NCI-H146 treated with DMSO at 0.1 percent for 48 hours (cell line): Measurements from ENCODE around the gene EPS8L3.

Experiments used
- DNase-seq: peaks from one replicate; lab custom pipeline; 2025; ENCODE audit not compliant: unreplicated experiment; lab: John Stamatoyannopoulos, UW

Gene EPS8L3

DNA sequence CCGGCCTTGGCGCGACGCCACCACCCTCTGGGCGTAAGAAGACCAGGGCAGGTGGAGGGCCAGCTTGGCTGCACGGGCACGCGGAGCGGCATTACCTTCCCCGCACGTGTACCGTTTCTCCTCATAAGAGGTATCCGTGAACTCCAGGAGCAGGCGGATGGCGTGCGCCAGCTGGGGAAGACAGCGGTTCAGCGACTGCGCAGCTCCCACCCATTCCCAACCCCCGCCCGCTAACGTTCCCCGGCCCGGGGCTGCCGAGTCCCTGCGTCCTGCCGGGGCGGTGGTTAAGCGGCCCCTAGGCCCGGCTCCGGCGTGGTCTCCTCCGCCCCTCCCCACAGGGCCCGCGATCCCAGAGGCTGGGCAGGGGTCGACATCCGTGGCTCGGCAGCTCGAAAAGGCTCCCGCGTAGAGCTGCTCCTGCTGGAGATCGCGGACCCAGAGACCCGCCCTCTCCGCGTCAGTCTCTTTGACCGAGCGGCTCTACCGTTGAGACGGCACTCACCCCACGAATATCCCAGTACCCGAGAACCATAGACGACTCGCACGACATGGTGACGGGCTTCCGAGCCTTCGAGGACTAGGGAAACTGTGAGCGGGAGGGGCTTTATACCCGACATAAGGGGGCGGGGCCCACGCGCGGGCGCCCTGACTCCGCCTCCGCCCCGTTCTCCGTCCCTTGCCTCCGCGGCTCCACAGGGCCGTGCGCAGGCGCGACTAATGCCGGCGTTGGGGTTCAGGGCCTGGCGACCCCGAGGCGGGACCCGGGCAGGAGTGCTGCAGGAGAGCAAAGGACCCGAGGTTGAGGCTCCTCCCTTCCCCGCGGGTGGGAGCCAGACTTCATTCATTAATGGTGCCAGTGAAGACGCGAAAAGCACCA, 23.7 kb downstream of the EPS8L3 start:
- DNase-seq, result peak; percentile 73

DNA sequence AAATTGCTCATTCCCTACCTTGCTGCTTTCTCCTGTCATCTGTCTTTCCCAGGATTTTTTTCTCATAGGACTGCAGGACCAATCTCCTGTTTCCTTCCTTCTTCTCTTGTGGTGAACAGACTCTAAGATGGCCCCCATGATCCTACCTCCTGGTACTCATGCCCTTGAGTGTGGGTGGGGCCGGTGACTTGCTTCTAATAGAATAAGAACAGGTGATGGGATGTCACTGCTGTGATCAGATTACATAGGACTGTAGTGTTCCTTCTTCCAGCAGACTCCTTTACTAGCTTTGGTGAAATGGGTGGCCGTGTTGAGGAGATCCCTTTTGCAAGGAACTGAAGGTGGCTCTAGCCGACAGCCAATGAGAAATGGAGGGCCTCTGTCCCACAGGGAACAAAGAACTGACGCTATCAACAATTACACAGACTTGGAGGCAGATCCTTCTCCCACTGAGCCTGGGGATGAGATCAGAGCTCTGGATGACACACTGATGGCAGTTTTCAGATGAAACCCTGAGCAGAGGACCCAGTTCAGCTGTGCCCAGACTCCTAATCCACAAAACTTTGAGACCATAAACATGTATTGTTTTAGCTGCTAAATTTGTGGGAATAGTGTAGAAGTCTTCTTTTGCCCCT, 30.4 kb downstream of the EPS8L3 start:
- no peak for DNase-seq

DNA sequence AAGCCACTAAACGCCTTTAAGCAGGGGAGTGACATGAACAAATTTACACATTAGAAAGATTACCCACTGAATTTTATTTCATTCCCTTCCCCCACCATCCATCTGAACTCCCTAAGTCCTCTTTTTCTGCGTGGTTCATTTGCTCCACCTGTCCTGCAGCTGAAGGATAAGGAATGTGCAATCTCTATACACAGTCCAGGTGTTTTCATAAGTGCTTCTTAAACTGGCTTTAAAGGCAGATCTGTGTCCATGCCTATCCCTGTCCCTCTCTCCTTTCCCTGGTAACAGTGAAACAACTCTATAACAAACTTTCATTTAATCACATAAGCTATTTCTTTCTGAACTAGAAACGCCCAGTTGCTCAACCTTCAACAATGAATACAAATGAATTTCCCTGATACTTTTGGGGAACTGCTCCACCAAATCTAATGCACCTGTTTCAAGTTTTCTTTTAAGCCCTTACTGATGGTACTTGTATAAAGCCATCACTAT, 31.3 kb downstream of the EPS8L3 start:
- DNase-seq, result no peak

DNA sequence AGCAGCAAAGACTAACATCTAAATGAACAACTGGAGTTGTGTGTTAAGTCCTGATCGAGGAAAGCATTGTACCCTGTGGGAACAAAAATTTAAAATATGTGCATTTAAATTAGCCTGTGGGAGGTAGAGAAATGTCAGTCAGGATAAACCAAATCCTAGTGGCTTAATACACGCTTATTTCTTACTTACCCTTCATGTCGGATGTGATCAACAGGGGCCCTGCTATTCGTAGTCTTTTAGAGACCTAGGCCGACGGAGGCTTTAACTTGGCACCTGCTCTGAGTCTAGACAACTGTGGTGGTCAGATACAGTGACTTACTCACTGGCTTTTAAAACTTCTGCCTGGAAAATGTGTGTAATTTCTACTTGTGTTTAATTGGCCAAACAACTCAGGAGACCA, 33.1 kb downstream of the EPS8L3 start:
- no peak for DNase-seq

DNA sequence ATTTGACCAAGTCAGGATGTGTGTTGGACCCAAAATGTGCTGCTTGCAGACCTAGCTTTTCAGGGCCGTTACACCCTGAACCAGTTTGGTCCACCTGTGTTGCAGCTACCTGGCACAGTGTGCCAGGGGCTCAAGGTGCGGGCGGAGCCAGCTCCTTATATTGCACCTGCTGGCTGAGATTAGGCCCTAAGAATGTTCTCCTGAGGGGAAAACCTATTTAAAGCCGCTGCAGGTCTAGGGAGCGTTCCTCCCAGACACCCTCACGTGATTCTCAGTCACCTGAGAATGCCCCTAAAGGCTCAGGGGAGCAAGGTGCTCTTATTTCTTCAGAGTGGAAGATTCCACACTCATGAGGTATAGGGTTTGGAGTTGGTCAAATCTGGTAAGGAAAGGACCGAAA, 34.9 kb downstream of the EPS8L3 start:
- no peak for DNase-seq

DNA sequence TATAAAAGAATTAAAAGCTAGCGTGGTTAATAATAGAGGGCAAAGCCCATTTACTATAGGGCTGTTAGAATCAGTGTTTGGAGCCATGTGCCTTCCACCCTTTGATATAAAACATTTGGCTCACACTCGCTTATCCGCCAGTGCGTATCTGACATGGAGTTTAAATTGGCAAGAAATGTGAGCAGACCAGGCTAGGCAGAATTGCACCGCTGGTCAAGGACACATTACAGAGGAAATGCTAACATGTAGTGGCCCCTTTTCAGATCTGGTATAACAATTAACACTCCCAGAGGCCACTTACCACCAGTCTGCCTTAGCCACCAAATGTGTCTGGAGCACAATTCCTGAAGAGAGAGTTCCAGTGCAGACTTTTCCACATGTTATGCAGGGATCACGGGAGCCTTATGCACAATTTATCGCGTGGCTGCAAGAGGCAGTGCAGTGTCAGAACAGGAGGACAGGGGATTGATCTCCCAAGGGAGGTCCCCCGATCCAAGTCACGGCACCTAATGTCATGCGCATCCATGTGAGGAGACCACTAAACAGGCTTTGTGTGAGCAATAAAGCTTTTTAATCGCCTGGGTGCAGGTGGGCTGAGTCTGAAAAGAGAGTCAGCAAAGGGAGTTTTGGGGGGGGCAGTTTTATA, 36.9 kb downstream of the EPS8L3 start:
- no peak for DNase-seq

DNA sequence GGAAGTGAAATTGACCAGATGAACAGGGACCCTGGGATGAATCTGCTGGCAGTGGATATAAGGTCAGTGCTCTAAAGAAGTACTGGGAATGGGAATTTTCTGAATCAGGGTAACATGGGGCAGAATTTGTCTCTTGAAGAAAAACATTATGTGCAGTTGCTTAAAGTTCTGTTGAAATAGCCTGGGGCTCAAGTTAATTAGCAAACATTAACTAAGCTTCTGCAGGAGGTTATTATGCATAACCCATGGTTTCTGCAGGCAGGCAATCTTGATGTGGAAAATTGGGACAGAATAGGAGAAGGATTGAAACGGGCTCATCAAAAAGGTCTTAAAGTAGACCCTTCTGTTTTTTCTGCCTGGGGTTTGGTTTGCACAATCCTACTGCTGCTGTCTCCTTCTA, 37.7 kb downstream of the EPS8L3 start:
- DNase-seq, result no peak

DNA sequence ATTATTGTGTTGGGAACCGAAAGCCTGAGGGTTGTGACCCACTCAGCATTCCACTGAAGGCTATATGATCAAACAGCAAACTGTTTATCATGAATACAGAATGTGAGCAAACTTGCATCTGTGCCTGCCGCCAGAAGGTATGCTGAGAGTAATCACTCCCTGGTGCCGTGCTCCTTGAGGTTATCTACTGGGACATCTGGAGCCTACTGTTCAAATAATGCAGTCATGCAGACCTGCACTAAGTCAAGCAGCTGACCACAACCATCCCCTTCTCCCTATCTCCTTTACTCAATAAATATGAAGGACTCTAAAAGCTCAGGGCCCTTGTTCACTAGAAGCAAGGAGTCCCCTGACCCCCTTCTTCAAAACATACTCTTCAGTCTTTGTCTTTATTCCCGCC, 38.2 kb downstream of the EPS8L3 start:
- no peak for DNase-seq

DNA sequence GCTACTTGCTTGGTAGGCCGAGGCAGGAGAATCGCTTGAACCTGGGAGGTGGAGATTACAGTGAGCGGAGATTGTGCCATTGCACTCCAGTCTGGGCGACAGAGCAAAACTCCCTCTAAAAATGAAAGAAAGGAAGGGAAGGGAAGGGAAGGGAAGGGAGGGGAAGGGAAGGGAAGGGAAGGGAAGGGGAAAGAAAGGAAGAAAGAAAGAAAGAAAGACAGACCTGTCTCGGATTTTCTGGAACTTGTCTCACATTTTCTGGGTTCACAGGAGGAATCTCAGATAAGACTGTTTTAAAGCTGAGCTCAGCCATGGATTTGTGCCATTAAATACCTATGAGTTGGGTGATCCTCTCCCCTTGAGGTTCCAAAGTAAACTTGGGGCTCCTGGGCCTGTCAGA, 38.8 kb downstream of the EPS8L3 start:
- no peak for DNase-seq

DNA sequence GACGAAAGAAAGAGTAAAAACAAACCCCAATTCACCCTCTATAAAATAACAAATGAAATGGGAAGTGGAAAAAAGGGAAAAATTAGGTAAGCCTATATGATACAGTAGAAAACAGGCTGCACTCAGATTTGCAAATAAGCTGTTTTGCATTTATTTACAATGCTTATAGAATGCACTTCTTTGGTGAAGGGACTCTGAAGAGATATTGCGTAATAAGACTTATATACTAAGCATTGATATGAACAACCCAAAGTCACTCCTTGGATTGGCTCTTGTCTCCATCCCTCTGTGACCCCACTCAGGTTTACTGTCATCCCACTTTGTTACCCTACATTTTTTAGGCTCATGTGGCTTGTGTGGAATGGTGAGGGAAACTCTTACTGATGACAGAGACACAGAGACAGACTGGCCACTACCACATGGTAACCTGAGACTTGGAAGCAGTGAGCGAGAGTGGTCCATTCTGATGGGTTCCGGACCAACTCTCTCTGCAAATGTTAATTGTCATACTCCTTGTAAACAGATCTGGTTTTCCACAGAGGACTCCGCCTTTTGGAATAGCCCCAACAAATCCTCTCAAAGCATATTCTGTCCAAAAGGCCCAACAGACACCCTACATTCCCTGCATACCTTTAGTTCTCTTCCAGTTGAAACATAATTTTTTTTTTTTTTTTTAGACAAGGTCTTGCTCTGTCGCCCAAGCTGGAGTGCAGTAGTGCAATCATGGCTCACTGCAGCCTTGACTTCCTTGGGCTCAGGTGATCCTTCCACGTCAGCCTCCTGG, 40.6 kb downstream of the EPS8L3 start:
- no peak for DNase-seq

DNA sequence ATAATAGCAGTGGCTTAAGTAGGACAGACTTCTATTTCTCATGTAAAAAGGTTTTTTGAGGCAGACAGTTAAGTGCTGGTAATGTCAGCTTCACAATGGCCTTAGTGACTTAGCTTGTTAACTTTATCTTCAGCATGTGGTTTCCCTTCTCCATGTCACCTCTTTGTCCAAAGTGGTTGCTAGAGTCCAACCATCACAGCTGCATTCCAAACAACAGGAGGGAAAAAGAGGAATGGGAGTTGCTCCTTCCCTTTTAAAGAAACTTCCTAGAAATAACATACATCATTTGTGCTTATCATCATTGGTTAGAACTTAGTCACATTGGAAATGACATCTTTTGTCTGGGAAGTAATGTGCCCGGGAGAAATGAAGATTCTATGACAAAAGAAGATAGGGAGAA, 41.8 kb downstream of the EPS8L3 start:
- no peak for DNase-seq

DNA sequence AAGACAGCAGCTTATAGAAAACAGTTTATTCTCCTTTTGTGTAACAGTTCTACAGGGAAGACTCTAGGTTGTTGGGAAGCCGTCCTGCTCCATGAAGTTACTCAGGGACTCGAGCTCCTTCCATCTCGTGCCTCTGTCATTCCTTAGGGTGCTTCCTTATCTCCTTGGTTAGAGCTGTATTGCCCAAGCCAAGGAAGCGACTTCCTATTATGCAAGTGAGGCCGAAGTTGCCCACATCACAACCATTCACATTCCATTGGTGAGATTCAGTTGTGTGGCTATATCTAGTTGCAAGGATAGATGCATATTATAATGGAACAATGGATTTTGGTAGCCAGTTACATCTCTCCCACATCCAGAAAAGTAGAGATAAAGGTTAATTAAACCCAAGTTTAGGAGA, 42.7 kb downstream of the EPS8L3 start:
- no peak for DNase-seq

DNA sequence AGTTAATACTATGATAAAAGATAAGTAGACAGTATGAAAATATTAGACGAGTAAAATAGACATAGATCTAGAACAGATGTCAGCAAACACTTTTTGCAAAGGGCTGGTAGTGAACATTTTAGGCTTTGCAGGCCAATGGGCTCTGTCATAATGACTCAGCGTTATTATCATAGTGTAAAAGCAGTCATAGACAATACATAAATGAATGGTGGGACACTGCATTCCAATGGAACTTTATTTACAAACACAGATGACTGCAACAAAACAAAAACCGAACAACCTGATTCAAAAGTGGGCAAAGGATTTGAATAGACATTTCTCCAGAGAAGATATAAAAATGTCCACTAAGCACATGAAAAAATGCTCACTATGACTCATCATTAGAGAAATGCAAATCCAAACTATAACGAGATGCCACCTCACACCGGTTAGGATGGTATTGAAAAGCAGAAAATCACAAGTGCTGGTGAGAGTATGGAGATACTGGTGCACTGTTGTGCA, 44.3 kb downstream of the EPS8L3 start:
- no peak for DNase-seq

DNA sequence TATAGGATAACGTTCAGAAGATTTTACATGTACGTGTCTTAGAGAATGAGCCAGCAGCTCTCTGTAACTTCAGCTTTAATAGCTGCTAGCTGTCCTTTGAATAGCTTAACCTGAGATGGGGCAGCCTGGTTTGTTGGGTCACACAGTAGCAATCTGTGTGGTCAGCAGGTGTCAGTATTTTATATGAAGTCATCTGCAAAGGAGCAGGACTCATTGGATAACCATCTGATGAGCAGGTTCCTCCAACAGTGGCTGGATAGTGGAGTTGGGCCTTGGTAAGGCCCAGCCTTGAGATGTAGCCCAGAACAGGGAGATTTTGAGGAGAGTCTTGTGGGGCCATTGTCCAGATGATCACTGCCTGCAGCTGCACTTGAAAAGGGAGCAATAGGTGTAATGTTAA, 45.2 kb downstream of the EPS8L3 start:
- DNase-seq, result peak; percentile 28

DNA sequence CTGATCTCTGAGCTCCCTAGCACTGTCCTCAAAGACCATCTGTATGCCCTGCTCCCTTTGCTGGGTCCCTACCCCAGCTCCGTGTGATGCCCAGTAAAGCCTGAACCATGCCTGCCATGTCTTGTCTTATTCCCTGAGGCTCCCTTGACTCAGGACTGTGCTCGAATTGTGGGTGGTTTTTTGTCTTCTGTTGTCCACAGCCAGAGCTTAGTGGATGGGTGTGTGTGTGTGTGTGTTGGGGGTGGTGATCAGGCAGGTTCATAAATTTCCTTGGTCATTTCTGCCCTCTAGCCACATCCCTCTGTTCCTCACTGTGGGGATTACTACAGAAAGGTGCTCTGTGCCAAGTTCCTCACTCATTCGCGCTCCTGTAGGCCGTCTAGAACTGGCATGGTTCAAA, 46.0 kb downstream of the EPS8L3 start:
- DNase-seq, result no peak

DNA sequence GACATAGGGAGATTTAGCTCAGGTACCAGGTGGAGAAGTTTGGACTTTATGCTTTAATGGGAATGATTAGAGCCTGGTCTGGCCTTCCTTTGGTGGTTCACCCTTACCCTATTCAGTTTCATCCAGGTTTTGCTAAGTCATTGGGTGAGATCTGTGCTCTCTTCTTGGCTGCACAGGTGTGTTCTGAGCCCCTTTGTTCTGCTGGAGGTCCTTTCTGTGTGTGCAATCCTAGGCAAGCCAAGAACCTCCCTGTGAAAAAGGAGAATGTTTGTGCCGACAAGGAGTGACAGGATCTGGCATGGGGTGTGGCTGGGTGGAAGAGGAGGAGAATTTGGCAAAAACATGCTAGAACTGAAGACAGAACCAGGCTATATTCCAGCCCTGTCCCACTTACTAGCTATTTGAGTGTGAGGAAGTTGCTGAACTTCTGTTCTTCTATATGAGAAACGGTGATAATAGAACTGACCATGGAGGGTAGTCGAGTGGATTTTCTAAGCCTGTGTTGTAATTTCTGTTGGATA, 47.1 kb downstream of the EPS8L3 start:
- no peak for DNase-seq

DNA sequence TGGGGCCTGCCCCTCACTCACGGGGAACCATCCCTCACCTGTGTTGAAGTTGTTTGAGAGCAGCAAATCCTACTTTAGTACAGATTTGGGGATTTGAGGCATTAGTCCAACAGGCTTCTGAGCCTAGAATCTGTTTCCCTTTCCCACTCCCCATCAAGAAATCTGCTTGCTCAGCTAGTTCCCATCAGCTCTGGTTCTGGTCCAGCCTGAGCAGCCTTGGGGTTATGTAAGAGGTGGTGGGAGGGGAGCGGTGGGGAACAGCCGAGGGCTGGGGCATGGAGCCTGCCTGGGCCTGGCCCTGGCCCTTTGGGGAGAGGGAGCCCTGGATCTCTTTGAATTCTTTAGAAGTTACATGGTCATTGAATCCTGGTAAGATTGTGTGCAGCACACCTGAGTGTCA, 47.6 kb downstream of the EPS8L3 start:
- no peak for DNase-seq

DNA sequence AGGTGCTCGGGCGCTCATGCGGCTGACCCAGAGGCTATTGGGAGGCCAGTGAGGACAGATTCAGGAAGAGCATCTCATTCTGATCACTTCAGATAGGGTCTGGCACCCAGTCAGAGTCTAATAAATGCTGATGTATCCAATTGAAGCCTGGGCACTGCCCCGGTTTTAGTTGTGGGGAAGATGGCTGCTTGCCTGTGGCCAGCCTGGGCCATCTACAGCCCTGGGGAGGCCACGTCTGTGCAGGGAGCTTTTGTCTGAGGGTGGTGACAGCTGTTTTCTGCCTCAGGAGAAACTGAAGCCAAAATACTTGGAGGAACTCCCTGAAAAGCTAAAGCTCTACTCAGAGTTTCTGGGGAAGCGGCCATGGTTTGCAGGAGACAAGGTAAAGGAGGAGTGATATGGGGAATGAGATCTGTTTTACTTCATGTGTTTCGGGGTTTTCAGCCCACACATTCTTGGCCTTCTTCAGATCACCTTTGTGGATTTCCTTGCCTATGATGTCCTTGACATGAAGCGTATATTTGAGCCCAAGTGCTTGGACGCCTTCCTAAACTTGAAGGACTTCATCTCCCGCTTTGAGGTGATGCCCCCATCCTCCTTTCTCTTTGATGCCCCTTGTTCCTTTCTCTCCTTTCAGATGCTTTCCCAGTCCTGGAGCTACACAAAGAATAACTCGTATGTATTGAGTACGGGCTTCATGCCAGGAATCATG, 48.9 kb downstream of the EPS8L3 start:
- no peak for DNase-seq

DNA sequence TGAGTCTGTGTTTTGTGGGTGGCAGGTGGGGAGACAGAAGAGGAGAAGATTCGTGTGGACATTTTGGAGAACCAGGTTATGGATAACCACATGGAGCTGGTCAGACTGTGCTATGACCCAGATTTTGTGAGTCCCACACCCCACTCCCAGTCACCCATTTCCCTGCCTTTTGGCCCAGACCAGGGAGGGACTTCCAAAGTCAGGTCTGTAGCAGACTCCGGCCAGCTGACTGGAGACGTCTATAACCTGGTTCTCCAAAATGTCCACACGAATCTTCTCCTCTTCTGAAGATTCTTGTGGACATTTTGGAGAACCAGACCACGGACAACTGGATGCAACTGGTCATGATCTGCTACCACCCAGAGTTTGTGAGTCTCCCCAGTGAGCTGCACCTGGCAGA, 50.1 kb downstream of the EPS8L3 start:
- no peak for DNase-seq

DNA sequence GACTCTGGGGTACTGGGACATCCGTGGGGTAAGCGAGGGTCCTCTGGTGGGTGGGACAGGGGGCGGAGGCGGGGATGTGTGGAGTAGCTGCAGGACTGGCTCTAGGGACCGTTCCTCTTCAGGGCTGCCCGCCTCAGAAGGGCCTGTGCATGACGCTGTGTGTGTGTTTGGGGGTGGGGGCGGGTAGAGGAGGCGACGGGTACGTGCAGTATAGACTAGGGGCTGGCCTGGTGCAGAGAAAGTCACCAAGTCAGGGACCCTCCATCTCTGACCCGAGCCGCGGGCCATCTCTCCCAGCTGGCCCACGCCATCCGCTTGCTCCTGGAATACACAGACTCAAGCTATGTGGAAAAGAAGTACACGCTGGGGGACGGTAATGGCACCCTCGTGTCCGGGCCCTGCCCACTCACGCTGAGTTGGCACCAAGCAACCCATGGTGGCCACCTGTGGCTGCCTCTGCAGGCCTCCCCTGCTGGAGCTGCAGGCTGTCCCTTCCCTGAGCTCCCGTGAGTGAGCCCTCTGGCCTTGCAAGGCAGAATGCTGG, 51.3 kb downstream of the EPS8L3 start:
- no peak for DNase-seq
